GM12872 (cell line): ENCODE data around the gene NYNRIN.

Source experiments
- TF ChIP-seq, protein P1 (sequence below): IDR thresholded peaks from 3 replicates; pipeline ENCODE4 v1.5.1; 2011; ENCODE audit warnings: low read depth, mild to moderate bottlenecking, low read length, moderate library complexity; ENCODE audit not compliant: insufficient read depth

The NYNRIN gene

DNA sequence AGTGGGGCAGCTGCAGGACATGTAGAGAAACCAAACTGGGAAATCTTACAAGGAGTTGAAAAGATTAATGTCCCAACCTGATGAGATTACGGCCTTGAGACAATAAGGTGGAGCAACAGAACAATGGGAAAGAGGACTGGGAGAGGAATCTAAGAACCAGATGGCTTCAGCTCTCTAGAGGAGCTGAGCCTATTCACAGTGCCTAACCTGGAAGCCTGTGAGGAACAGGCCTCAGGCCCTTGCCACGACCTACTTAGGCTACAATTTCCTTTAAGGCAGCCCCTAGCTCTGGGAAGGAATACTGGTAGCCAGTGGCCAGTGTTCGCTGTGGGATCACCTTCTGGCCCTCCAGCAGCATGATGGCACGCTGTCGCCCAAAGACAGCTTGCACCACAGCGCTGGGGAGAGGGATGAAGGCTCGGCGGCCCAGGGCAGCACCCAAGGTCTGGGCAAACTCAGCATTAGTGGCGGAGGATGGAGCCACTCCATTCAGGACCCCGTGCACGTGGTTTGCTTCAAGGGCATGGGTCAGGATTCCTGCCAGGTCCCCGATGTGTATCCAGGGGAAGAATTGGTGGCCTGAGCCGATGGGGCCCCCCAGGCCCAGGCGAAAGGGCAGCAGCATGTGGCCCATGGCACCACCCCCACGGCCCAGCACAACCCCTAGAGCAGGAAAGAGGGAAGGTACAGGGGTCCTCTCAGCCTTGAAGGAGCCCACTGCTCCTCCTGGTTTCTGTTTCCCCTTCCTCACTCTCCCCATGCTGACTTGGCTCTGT, 41.2 kb downstream of the NYNRIN start:
- TF ChIP-seq, protein P1, sequence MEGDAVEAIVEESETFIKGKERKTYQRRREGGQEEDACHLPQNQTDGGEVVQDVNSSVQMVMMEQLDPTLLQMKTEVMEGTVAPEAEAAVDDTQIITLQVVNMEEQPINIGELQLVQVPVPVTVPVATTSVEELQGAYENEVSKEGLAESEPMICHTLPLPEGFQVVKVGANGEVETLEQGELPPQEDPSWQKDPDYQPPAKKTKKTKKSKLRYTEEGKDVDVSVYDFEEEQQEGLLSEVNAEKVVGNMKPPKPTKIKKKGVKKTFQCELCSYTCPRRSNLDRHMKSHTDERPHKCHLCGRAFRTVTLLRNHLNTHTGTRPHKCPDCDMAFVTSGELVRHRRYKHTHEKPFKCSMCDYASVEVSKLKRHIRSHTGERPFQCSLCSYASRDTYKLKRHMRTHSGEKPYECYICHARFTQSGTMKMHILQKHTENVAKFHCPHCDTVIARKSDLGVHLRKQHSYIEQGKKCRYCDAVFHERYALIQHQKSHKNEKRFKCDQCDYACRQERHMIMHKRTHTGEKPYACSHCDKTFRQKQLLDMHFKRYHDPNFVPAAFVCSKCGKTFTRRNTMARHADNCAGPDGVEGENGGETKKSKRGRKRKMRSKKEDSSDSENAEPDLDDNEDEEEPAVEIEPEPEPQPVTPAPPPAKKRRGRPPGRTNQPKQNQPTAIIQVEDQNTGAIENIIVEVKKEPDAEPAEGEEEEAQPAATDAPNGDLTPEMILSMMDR = no peak

DNA sequence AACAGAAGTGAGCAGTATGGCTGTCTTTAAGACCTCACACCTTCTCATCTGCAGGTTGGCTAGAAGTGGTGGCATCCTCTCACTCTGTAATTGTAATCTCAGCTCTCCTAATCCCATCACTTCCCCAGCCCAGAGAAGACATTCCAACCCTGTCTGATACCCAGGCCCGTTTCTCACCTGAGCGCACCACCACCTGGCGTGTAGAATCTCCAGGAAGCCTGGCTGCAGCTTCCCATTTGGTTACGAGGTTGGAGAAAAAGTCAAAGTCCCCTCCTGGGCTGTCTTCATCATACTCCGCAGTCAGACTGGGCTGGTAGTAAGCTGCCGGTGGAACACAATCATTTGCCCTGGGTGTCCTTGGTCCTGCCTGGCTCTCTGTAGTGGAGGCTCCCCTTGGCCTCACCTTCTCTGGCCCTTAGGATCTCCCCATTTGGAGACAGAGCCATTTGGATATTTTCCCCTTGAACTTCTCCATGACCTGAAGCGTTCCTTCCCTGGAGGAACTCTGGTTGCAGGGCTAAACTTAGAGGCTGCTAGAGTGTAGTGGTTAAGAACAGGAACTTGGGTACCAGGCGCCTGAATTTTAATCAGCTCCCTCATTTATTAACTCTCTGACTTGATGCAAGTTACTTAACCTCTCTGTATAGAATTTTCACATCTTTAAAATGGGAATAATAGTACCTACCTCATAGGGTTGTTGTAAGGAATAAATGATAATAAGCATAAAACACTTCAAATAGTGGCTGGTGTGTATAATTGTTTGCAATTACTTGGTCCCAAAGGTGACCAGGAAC, 42.0 kb downstream of the NYNRIN start:
- TF ChIP-seq, protein P1 = no peak

DNA sequence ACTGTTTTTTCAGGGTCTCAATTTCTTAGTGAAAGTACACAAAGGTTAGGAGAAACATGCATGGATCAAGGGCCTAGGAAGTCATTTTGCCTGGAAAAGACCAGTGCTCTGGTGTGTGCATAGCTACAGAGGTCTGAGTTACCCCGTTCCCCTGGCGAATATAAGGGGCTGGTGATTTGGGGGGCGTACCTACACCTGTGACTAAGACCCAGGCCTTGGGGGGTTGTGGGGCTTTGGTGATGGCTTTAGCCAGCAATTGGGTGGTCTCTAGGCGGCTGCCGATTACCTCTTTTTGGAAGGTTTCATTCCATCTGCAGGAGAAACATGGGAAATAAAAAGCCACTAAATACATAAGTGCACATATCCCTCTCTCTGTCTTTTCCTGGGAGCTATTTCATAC, 42.7 kb downstream of the NYNRIN start:
- TF ChIP-seq, protein P1 = no peak

DNA sequence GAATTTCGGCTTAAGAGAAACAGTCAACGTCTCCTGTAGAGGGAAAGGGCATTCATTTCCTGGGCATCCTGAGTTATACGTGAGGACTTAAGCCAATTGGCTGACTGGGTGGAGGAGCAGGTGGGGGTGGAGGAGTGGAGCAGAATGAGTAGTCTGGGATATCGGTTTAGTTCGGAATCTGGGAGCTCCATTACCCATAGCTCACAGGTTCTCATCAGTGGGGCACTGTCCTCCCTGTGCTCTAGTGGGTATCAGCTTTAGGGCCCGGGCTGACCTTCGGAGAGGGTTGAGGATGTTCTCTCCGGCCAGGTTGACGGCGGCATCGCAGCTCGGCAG, 43.1 kb downstream of the NYNRIN start:
- TF ChIP-seq, protein P1 = no peak

DNA sequence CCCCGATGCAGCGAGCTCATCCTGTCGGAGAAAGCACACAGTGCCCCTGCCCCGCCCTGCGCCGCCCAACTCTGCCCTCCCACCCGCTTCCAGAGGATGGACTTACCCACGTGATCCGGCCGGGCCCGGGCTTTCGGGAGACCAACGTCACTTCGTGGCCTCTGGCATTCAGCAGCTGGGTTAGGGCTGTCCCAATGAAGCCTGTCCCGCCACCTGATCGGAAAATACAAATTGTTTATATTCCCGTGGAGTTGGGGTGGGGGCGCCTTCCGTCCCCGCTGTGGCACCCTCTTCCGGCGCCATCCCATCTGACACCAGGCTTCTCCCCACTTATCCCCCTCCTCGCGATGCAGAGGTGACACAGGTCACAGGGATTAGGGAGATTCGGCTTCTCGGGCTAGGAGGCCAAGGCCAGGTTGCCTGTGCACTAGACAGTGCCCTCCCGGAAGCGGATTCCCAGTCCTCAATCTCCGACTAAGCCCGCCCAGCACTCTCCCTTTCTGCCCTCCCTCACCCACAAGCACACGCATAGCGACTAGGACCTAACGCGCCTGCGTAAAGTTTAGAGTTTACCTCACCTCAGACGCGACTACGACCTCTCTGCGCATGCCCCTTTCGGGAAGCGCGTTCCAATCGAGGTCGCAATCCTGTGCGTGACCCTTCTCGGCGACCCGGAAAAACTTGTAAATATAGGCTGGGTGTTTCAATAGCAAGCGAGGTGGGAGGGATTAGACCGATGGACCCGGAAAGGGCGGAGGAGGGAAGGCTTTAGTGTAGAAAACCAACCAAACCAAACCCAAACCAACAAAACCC, 43.6 kb downstream of the NYNRIN start, which contains the start of gene SDR39U1:
Gene SDR39U1 (minus strand): TSS at position 537 of the 813 bp plus-strand sequence. CDS start 7 bp downstream, at position 530.
- TF ChIP-seq, protein P1 = 0 out of 3 replicates have a peak, but pooled peaks have one; percentile 11

DNA sequence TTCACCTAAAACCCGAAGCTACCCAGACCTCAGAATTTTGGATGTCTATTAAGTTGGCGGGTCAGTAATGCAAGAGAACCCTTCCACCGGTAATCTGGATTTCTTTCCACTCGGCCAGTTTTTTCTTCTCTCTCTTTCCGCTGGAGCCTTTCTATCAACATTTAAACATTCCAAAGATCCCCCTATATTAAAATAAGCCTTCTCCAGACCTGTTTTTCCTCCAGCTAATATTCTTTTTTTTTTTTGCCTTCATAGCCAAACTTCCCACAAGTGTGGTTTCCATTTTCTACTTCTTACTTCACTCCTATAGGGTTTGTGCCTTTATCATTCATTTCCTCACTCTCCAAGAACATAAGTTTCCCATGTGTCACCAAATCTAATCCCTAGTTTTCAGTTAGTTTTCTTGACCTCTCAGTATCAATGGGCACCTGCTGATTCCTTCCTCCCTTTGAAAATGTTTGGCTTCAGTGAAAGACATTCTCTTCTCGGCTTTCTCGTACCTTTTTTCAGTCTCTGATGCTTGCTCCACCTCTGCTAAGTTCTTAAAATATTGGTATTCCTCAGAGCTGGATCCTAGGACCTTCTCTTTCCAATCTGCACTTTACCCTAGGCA, 44.4 kb downstream of the NYNRIN start:
- TF ChIP-seq, protein P1 = no peak
